ENCODE data around the gene SLC24A4.

DNA sequence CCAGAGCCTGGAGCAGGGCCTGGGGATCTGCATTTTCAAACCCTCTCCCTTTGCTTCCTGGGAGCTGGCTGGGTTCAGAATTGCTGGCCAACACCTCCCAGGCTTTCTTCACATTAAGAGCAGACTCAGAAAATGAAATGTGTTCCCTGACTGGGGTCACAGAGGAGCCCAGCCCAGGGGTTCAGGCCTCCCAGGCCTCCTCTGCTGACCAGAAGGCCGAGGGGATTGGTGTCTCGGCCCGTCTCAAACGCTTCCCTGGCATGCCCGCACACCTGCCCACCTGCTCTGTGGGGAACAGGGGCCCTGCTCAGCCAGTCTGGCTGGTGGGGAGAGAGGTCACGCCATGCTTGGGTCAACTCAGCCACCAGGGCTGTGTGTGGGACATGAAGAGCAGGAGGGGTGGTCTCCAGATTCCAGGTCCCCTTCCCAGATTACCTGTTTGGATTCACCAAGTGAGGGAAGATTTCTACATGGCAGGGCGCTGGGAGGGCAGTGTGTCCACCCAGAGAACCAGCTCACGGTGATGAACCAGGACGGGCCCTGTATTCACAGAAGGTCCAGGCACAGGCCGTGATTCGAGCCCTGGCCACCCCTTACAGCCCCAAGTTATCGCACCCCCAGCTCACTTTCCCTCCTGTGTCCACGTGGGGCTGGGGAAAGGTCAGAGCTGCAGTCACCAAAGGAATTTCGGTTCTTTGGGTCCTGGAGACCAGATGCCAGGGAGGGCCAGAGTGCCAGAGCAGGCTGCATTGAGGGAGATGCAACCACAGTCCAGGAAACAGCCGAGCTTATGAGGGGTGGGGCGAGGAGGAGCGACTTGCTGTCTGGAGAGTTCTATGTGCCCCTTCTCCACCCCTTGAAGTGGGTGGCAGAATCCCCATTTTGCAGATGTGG, 135.4 kb downstream of the SLC24A4 start:
- TF ChIP-seq, protein P1, sequence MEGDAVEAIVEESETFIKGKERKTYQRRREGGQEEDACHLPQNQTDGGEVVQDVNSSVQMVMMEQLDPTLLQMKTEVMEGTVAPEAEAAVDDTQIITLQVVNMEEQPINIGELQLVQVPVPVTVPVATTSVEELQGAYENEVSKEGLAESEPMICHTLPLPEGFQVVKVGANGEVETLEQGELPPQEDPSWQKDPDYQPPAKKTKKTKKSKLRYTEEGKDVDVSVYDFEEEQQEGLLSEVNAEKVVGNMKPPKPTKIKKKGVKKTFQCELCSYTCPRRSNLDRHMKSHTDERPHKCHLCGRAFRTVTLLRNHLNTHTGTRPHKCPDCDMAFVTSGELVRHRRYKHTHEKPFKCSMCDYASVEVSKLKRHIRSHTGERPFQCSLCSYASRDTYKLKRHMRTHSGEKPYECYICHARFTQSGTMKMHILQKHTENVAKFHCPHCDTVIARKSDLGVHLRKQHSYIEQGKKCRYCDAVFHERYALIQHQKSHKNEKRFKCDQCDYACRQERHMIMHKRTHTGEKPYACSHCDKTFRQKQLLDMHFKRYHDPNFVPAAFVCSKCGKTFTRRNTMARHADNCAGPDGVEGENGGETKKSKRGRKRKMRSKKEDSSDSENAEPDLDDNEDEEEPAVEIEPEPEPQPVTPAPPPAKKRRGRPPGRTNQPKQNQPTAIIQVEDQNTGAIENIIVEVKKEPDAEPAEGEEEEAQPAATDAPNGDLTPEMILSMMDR (IDR thresholded peaks at IDR 0.05): no peak
- no peak for TF ChIP-seq POLR2AphosphoS5 (IDR thresholded peaks at IDR 0.05)
- no peak for TF ChIP-seq POLR2A (IDR thresholded peaks at IDR 0.05)

Data from breast epithelium (tissue), 3 donors.